Adrenal gland (tissue), 12 donors: ENCODE results near the gene PRL. TPM values are rescaled to one million over a fixed set of nuclear protein-coding genes. Genes with fewer than 3 reads are reported as not detected.

Experiments
- DNase-seq, 7 donors: peaks; one replicate each; pipeline ENCODE4 v3.0.0-alpha.2; 2019 to 2020
- H3K27ac ChIP-seq, 5 donors: fragments of 200-600 bp; sonication (generic) in 4 of 5; 1 replicate in 3 of 5; 2 replicates in 2 of 5; pipeline versions ENCODE4 v1.5.1 to v1.8.0; 2016 to 2020; ENCODE audit warnings: mild to moderate bottlenecking in 1 of 5
- H3K27me3 ChIP-seq: fragments of 200-600 bp; 2 replicates; pipeline ENCODE4 v1.8.0; 2021
- H3K36me3 ChIP-seq, 2 donors: fragments of 200-600 bp; replicated peaks in 1 of 2; 1 replicate in 1 of 2; 2 replicates in 1 of 2; pipeline versions ENCODE4 v1.5.1 to v1.8.0; 2018 to 2022
- H3K4me1 ChIP-seq, 2 donors: fragments of 200-600 bp; replicated peaks in 1 of 2; 1 replicate in 1 of 2; 2 replicates in 1 of 2; pipeline versions ENCODE4 v1.5.1 to v1.8.0; 2018 to 2021
- H3K4me3 ChIP-seq, 4 donors: fragments of 200-600 bp; sonication (generic) in 3 of 4; one replicate each; pipeline ENCODE4 v1.5.1; 2016 to 2018
- H3K9me3 ChIP-seq, 3 donors: fragments of 200-600 bp; sonication (generic) in 1 of 3; replicated peaks in 1 of 3; 1 replicate in 2 of 3; 2 replicates in 1 of 3; pipeline versions ENCODE4 v1.5.1 to v1.8.0; 2016 to 2021
- POLR2A ChIP-seq, 2 donors: fragments of 450-650 bp; IDR thresholded peaks; one replicate each; pipeline ENCODE4 v1.6.1; 2017; ENCODE audit warnings: antibody characterized with exemption in 2 of 2, mild to moderate bottlenecking in 2 of 2, moderate library complexity in 1 of 2
- WGBS, 4 donors: extraction: QIAGEN DNeasy Blood & Tissue Kit in 2 of 4; methylation state at CpG; one replicate each; pipeline versions ENCODE4 v1.1.5 to v1.1.7; 2013 to 2017; 5-methylcytosine and 5-hydroxymethylcytosine counted together
- intact Hi-C, 2 donors: fragments of 100-400 bp; cut with DNase I; formaldehyde crosslinking; loops; one replicate each; pipeline versions ENCODE4 v1.14.1 to v1.15.0; 2022 to 2023
- polyA plus RNA-seq, 3 donors: library from polyadenylated mRNA; stranded (reverse); fragments of 200-250 nt in 2 of 3; fragments of 350-450 nt in 1 of 3; fragmentation: Illumina TruSeq in 1 of 3; extraction: RNeasy Lipid Tissue Mini Kit (QIAGEN cat#74804) in 1 of 3; gene quantifications; one replicate each; pipeline ENCODE4 v1.2.3, GENCODE V29; 2013 to 2014
- total RNA-seq, 9 donors: library from RNA; depleted of rRNA in 4 of 9; stranded (reverse); fragments of >200 nt in 4 of 9; fragments of 120-200 nt in 1 of 9; fragmentation: NEBNext Ultra II Directional in 1 of 9; extraction: Animal tissue kit (Norgen Biotek cat#: 25700) in 1 of 9; gene quantifications; one replicate each; pipeline versions ENCODE4 v1.1.0 to v1.2.4, GENCODE V29; 2013 to 2023
- TF ChIP-seq, protein P1 (sequence below), 6 experiments: fragments of 450-650 bp in 4 of 6; fragments of 200-600 bp in 2 of 6; sonication (generic) in 1 of 6; IDR thresholded peaks; 1 replicate in 5 of 6; 2 replicates in 1 of 6; pipeline versions ENCODE4 v1.5.1 to v1.8.0; 2016 to 2021; ENCODE audit warnings: antibody characterized with exemption in 6 of 6, mild to moderate bottlenecking in 2 of 6, moderate library complexity in 1 of 6
- donor health status: healthy with polysubstance abuse.
- donor health status: Bipolar disorder and iron deficiency.
- donor health status: DM: yes; HTN: yes; CAD: no.
- donor health status: DM: no; HTN: no; CAD: no.
- donor health status: DM: no; HTN: no; CAD: no.
- donor health status: DM: yes; HTN: yes; CAD: no.

The PRL gene
- total and polyA plus RNA-seq, 12 donors, result 0.06 TPM; not detected in 11

DNA sequence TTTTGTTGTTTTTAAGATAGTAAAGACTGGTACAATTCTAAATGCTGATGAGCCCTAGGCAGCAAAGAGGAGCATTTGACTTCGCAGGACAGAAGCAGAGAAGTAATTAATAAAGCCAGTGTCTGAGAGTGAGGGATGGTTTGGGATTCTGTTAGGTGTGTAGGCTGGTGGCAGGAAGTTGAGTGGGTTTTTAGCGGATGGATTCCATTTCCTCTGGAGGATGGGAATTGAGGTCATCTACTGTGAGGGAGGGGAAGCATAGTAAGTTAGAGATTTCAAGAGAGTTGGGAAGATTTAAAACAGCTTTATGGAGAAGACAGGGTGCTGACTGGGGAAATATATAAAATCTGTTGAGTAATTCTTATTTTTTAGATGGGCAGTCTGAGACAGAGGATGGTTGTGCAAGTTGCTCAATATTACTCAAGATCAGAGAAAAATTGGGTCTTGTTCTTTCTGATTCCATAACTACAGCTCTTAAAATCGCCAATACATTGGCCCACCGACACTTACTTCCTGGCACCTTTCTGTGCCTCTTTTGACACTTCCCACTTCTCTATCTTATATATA lies 48.8 kb downstream of the PRL start:
- 76 to 86% (median 82%) methylated on average over 4 of the region's 4 CpGs for WGBS, 4 donors
- TF ChIP-seq, protein P1, sequence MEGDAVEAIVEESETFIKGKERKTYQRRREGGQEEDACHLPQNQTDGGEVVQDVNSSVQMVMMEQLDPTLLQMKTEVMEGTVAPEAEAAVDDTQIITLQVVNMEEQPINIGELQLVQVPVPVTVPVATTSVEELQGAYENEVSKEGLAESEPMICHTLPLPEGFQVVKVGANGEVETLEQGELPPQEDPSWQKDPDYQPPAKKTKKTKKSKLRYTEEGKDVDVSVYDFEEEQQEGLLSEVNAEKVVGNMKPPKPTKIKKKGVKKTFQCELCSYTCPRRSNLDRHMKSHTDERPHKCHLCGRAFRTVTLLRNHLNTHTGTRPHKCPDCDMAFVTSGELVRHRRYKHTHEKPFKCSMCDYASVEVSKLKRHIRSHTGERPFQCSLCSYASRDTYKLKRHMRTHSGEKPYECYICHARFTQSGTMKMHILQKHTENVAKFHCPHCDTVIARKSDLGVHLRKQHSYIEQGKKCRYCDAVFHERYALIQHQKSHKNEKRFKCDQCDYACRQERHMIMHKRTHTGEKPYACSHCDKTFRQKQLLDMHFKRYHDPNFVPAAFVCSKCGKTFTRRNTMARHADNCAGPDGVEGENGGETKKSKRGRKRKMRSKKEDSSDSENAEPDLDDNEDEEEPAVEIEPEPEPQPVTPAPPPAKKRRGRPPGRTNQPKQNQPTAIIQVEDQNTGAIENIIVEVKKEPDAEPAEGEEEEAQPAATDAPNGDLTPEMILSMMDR (IDR thresholded peaks at IDR 0.05), result no peak
- no peak for TF ChIP-seq POLR2A (IDR thresholded peaks at IDR 0.05)
- Histone ChIP-seq H3K4me3 (no peak overlapping the region), H3K9me3 (no peaks in the 10 kb centered on the region), H3K36me3 (no peaks in the 10 kb centered on the region), H3K27me3 (no peaks in the 10 kb centered on the region), H3K4me1 (peaks cover 0 to 31% of the 10 kb centered on the region in 2 donors), H3K27ac (peak overlapping the region in 1 of 5 donors; percentile 63)
- intact Hi-C loops, result no loop called here
- DNase-seq, result no peak

DNA sequence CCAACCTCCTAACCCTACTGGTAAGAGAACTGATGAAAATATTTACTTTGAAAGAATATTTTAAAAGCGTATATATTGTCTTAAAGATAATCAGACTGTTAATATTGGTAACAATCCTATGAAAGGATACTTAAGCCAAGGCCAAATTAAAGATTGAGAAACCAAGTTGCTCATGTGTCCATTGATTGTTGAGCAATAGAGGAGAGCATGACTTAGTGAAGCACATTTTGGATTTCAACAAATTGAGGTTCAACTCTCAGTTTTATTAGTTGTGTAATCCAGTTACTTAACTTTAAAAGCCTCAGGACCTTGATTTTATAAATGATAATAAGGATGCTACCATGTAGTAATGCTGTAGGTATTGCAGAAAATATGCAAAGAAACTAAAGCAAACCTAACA lies 56.8 kb downstream of the PRL start:
- no peaks in the 10 kb centered on the region for H3K36me3 ChIP-seq
- no peaks in the 10 kb centered on the region for H3K27me3 ChIP-seq
- no peak overlapping the region for H3K27ac ChIP-seq
- no peaks in the 10 kb centered on the region for H3K4me1 ChIP-seq
- 0 to 1% (median 0%) methylated on average over 1 of the region's 1 CpG for WGBS, 4 donors
- no peaks in the 10 kb centered on the region for H3K9me3 ChIP-seq
- no peak for TF ChIP-seq POLR2A (IDR thresholded peaks at IDR 0.05)
- TF ChIP-seq, protein P1 (IDR thresholded peaks at IDR 0.05), result no peak
- H3K4me3 ChIP-seq, result no peak overlapping the region
- intact Hi-C loops, result no loop called here
- DNase-seq, result no peak

DNA sequence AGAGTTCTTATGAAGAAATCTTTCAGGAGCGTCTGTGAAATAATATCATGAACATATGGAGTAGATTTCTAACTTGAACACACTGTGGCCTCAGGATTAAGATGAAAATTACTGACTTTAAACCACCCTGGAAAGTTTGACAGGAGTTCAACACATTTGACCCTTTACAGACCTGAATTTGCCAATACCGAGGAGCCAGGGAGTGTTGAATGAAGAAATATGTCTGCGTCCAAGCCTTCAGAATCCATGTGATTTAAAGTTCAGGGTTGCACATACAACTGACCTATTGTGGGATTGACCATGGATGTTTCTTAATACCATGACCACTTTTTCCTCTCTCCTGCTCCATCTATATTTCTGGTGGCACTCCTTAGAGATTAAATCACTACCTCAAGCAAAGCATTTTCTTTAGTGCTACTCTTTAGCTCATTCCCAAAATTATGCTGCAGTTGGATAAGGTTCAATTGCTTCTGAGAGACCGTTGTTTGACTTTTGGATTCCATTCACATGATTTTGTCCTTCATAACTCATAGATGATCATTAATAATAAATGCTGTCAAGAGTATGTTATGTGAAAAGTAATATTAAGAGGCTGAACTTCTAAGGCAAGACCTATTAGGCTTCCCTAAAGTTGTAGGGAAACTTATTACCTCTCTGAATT lies 57.4 kb downstream of the PRL start:
- Histone ChIP-seq H3K4me1 (no peaks in the 10 kb centered on the region), H3K9me3 (no peaks in the 10 kb centered on the region)
- 34 to 51% (median 46%) methylated on average over 4 of the region's 4 CpGs for whole genome bisulfite sequencing, 4 donors

DNA sequence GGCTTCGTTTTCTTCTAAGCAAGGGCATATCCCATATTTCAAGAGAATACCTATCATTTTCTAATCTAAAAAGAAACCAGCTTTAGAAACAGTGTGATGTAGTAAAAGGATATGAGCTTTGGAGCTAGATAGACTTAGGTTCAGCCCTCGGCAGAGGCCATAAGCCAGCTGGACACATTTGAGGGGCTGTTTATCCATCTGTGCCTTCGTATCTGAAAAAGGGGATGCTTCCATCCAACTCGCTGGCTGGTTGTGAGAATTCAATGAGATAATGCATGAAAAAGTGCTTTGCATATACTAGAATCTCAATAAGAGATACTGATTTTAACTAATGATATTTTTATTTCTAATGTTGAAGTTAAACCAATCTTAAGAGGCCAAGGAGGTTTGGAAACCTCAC lies 58.0 kb downstream of the PRL start:
- WGBS, 4 donors, result 82 to 91% (median 87%) methylated on average over 4 of the region's 4 CpGs
- intact Hi-C loops, result no loop called here
- H3K36me3 ChIP-seq, result no peaks in the 10 kb centered on the region
- no peaks in the 10 kb centered on the region for H3K27me3 ChIP-seq
- no peak overlapping the region for H3K27ac ChIP-seq
- H3K4me3 ChIP-seq, result no peak overlapping the region
- H3K9me3 ChIP-seq, result no peaks in the 10 kb centered on the region
- H3K4me1 ChIP-seq, result no peaks in the 10 kb centered on the region
- no peak for DNase-seq
- no peak for TF ChIP-seq POLR2A (IDR thresholded peaks at IDR 0.05)

More for the DNA sequence above, 57.4 kb downstream of the PRL start:
- intact Hi-C loops, result no loop called here
- no peak for DNase-seq
- H3K27me3 ChIP-seq, result no peaks in the 10 kb centered on the region
- no peak for TF ChIP-seq POLR2A (IDR thresholded peaks at IDR 0.05)
- TF ChIP-seq, protein P1 (IDR thresholded peaks at IDR 0.05), result no peak
- no peak overlapping the region for H3K4me3 ChIP-seq
- H3K27ac ChIP-seq, result no peak overlapping the region
- H3K36me3 ChIP-seq, result no peaks in the 10 kb centered on the region

DNA sequence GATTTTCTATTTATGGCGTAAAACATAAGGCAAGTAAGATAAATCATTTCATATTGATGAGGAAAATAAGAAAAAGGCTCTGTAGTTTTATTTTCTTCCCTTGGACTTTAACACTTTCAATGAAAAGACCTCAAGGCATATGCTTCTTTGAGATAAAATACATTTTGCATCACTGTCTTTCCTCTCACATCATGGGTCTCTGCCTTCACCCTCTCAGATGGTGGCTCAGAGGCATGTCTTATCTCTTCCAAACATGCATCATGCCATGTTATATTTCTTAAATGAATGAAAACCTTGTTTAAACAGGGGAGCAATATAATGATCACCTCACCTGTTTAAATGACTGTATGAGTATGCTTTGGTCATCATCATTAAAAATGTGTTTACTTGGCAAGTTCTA lies 59.3 kb downstream of the PRL start:
- intact Hi-C loops, result no loop called here
- 0% methylated on average over 1 of the region's 1 CpG for WGBS, 4 donors

More for the DNA sequence above, 59.3 kb downstream of the PRL start:
- H3K4me1 ChIP-seq, result no peaks in the 10 kb centered on the region
- DNase-seq, result no peak
- no peak overlapping the region for H3K4me3 ChIP-seq
- H3K27ac ChIP-seq, result no peak overlapping the region
- H3K27me3 ChIP-seq, result no peaks in the 10 kb centered on the region
- no peaks in the 10 kb centered on the region for H3K9me3 ChIP-seq
- TF ChIP-seq, protein P1 (IDR thresholded peaks at IDR 0.05), result no peak
- TF ChIP-seq POLR2A (IDR thresholded peaks at IDR 0.05), result no peak
- H3K36me3 ChIP-seq, result no peaks in the 10 kb centered on the region
